Gastrocnemius medialis (tissue), 4 donors: ENCODE results near the gene ADGRL3.

ENCODE experiments used
- POLR2A ChIP-seq, 2 donors: fragments of 450-650 bp; IDR thresholded peaks; one replicate each; pipeline ENCODE4 v1.6.1; 2017; ENCODE audit warnings: antibody characterized with exemption in 2 of 2, mild to moderate bottlenecking in 2 of 2, moderate library complexity in 2 of 2
- TF ChIP-seq, protein P1 (sequence below), 5 experiments: fragments of 450-650 bp in 3 of 5; fragments of 200-600 bp in 2 of 5; sonication (generic) in 2 of 5; IDR thresholded peaks in 4 of 5; conservative IDR thresholded peaks in 1 of 5; 1 replicate in 4 of 5; 2 replicates in 1 of 5; pipeline ENCODE4 v1.5.1; 2016 to 2019; ENCODE audit warnings: antibody characterized with exemption in 5 of 5, mild to moderate bottlenecking in 3 of 5, moderate library complexity in 3 of 5

DNA sequence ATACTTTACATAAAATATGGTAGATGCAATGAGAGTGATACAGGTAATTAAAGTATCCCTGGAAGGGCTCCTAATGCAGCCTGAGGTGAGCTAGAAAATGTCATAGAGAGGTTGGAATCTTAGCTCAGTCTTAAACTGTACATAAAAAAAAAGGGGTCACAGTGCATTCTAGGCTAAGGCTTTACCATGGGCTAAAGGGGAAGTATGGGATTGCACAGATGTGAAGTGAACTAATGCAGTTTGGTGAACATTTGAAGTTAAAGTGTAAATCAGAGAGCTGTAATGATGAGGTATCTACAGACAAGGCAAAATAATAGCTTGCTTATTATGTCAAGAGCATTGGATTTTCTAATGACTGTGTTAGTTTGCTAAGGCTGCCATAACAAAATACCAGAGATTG is 405.9 kb downstream of the ADGRL3 start:
- TF ChIP-seq, protein P1, sequence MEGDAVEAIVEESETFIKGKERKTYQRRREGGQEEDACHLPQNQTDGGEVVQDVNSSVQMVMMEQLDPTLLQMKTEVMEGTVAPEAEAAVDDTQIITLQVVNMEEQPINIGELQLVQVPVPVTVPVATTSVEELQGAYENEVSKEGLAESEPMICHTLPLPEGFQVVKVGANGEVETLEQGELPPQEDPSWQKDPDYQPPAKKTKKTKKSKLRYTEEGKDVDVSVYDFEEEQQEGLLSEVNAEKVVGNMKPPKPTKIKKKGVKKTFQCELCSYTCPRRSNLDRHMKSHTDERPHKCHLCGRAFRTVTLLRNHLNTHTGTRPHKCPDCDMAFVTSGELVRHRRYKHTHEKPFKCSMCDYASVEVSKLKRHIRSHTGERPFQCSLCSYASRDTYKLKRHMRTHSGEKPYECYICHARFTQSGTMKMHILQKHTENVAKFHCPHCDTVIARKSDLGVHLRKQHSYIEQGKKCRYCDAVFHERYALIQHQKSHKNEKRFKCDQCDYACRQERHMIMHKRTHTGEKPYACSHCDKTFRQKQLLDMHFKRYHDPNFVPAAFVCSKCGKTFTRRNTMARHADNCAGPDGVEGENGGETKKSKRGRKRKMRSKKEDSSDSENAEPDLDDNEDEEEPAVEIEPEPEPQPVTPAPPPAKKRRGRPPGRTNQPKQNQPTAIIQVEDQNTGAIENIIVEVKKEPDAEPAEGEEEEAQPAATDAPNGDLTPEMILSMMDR (IDR thresholded peaks at IDR 0.05 in 4 of 5, conservative IDR thresholded peaks at IDR 0.05 in 1 of 5): no peak
- TF ChIP-seq POLR2A (IDR thresholded peaks at IDR 0.05): no peak
